GM12864 (cell line): Measurements from ENCODE around the gene TRPM8.

Source experiments
- DNase-seq: peaks from one replicate; pipeline ENCODE4 v3.0.0-alpha.2; 2011; ENCODE audit warnings: low read depth
- H3K4me3 ChIP-seq: 2 replicates; pipeline ENCODE4 v1.5.1; 2011; ENCODE audit warnings: mild to moderate bottlenecking, low read depth, low read length, control low read depth
- TF ChIP-seq, protein P1 (sequence below): IDR thresholded peaks from 2 replicates; pipeline ENCODE4 v1.5.1; 2011; ENCODE audit warnings: low read depth, mild to moderate bottlenecking, moderate library complexity, low read length, control low read depth, inconsistent platforms; ENCODE audit errors: missing control alignments

Gene TRPM8

DNA sequence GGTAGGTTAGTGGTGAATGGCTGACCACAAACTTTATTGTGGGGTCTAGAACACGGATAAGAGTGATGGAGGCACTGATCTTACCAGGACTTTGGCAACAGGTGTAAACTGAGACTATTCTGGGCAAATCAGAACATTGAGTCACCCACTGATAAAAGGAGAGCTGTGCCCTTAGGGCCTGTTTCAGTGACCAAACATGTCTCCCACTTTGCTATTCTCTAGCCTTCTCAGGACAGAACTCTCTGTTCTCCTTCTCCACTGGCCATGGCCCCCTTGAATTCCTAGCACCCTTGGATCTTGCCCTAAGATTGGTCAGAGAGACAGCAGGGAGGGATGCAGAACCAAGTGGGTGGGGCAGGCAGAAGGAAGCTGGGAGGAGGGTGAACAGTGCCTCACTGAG lies 18.3 kb downstream of the TRPM8 start:
- H3K4me3 ChIP-seq, result no peak overlapping the region
- TF ChIP-seq, protein P1, sequence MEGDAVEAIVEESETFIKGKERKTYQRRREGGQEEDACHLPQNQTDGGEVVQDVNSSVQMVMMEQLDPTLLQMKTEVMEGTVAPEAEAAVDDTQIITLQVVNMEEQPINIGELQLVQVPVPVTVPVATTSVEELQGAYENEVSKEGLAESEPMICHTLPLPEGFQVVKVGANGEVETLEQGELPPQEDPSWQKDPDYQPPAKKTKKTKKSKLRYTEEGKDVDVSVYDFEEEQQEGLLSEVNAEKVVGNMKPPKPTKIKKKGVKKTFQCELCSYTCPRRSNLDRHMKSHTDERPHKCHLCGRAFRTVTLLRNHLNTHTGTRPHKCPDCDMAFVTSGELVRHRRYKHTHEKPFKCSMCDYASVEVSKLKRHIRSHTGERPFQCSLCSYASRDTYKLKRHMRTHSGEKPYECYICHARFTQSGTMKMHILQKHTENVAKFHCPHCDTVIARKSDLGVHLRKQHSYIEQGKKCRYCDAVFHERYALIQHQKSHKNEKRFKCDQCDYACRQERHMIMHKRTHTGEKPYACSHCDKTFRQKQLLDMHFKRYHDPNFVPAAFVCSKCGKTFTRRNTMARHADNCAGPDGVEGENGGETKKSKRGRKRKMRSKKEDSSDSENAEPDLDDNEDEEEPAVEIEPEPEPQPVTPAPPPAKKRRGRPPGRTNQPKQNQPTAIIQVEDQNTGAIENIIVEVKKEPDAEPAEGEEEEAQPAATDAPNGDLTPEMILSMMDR, result no peak

GRCh38 chr2:233936089-233936488 lies 18.9 kb downstream of the TRPM8 start:
- no peak overlapping the region for H3K4me3 ChIP-seq
- TF ChIP-seq, protein P1, result no peak
- DNase-seq, result no peak

More for the DNA sequence above, 18.3 kb downstream of the TRPM8 start:
- DNase-seq, result no peak

DNA sequence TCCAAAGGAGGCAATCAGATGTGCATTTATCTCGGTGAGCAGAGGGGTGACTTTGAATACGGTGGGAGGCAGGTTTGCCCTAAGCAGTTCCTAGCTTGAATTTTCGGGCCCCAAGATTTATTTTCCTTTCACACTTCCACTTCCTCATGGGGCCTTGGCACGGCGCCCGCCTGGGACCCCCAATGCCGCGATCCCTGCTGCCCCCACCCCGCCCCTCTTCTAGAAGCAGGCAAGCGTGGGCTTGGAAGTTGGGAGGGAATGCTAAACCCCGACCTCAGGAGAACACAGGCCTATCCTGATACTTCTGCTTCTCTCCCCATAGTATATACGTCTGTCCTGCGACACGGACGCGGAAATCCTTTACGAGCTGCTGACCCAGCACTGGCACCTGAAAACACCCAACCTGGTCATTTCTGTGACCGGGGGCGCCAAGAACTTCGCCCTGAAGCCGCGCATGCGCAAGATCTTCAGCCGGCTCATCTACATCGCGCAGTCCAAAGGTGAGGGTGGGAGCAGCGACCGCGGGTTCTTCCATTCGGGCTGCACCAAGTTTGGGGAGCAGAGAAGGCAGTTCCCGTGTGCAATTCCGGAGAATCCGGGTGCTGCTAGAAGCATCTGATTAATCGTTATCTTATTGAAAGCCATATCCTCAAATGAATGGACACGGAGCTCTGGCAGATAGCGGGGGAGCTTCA lies 21.6 kb downstream of the TRPM8 start:
- no peak overlapping the region for H3K4me3 ChIP-seq
- TF ChIP-seq, protein P1, result no peak
- no peak for DNase-seq

GRCh38 chr2:233940376-233941276 lies 23.5 kb downstream of the TRPM8 start:
- H3K4me3 ChIP-seq, result no peak overlapping the region
- TF ChIP-seq, protein P1, result no peak
- DNase-seq, result no peak

GRCh38 chr2:233942731-233943130 lies 25.6 kb downstream of the TRPM8 start:
- H3K4me3 ChIP-seq, result no peak overlapping the region
- DNase-seq, result no peak
- TF ChIP-seq, protein P1, result no peak

DNA sequence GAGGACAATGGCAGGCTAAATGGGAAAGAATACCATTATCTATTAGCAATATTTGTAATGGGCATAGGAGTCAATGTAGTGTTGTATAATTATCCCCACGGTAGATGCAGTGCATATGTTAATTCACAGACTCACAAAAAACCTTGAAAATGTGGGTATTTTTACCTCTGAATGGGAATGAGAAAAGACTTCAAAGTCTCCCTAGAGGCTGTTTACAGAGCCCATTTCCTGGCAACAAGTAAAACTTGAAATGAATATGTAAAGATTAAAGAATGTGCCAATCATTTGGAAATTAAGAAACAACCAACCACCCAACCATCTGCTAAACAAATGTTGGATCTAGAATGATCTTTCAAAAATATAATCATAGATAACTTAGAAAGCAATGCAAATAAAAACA lies 27.1 kb downstream of the TRPM8 start:
- no peak for DNase-seq
- TF ChIP-seq, protein P1, result no peak
- H3K4me3 ChIP-seq, result no peak overlapping the region
